IPS-NIHi7 (cell line): Measurements from ENCODE around the gene DLL1.
"Not testable (repeated sequence)": the region's sequence is repeated elsewhere in the genome, so short reads cannot be mapped to it uniquely, and the experiment has no call there.

Experiments
- DNase-seq: peaks from one replicate; pipeline ENCODE4 v3.0.0; 2012; ENCODE audit warnings: mixed read lengths; ENCODE audit errors: extremely low spot score

Gene DLL1

GRCh38 chr6:170290296-170291128 lies at the start of gene DLL1:
TSS of gene DLL1 (minus strand) at chr6:170291078. CDS start at chr6:170290139, 939 bp downstream.
- no peak for DNase-seq

GRCh38 chr6:170335199-170335598 lies 44.3 kb upstream of the DLL1 start:
- not testable (repeated sequence) for DNase-seq

GRCh38 chr6:170329321-170329720 lies 38.4 kb upstream of the DLL1 start:
- DNase-seq: no peak

- DNase-seq: no peak
Observed at GRCh38 chr6:170317718-170318117, 26.8 kb upstream of the DLL1 start.

- no peak for DNase-seq
Observed at GRCh38 chr6:170317076-170317475, 26.2 kb upstream of the DLL1 start.

GRCh38 chr6:170316071-170316470 lies 25.2 kb upstream of the DLL1 start:
- no peak for DNase-seq

- no peak for DNase-seq
Observed at GRCh38 chr6:170314983-170315382, 24.1 kb upstream of the DLL1 start.

GRCh38 chr6:170313716-170314295 lies 22.9 kb upstream of the DLL1 start:
- DNase-seq: peak; percentile 40

- no peak for DNase-seq
Observed at GRCh38 chr6:170312876-170313275, 22.0 kb upstream of the DLL1 start.

GRCh38 chr6:170311696-170312095 lies 20.8 kb upstream of the DLL1 start:
- DNase-seq: no peak

- DNase-seq: no peak
Observed at GRCh38 chr6:170308761-170309160, 17.9 kb upstream of the DLL1 start.

- DNase-seq: no peak
Observed at GRCh38 chr6:170307080-170307545, 16.2 kb upstream of the DLL1 start.

- peak; percentile 81 for DNase-seq
Observed at GRCh38 chr6:170306324-170307079, 15.6 kb upstream of the DLL1 start, which contains the start of gene FAM120B. TSS of gene FAM120B (plus strand) at chr6:170306758. CDS start at chr6:170317391, 10,633 bp downstream.

- no peak for DNase-seq
Observed at GRCh38 chr6:170305805-170306323, 15.0 kb upstream of the DLL1 start.

- no peak for DNase-seq
Observed at GRCh38 chr6:170301184-170301583, 10.3 kb upstream of the DLL1 start.

- DNase-seq: no peak
Observed at GRCh38 chr6:170298688-170299087, 7.8 kb upstream of the DLL1 start.

- DNase-seq: no peak
Observed at GRCh38 chr6:170297576-170298330, 6.9 kb upstream of the DLL1 start.

GRCh38 chr6:170296746-170297575 lies 6.1 kb upstream of the DLL1 start:
- DNase-seq: no peak

GRCh38 chr6:170296423-170296745 lies 5.5 kb upstream of the DLL1 start:
- peak; percentile 45 for DNase-seq
